ENCODE measurements around the gene PIP5KL1. TPM values are rescaled to one million over a fixed set of nuclear protein-coding genes. Genes with fewer than 3 reads are reported as not detected.
A peak's percentile ranks its signal among the peaks of the same experiment; 100 is the strongest.

PIP5KL1 gene
- polyA plus RNA-seq, 10 donors: 1.3 to 5.7 (median 2.1) TPM

DNA sequence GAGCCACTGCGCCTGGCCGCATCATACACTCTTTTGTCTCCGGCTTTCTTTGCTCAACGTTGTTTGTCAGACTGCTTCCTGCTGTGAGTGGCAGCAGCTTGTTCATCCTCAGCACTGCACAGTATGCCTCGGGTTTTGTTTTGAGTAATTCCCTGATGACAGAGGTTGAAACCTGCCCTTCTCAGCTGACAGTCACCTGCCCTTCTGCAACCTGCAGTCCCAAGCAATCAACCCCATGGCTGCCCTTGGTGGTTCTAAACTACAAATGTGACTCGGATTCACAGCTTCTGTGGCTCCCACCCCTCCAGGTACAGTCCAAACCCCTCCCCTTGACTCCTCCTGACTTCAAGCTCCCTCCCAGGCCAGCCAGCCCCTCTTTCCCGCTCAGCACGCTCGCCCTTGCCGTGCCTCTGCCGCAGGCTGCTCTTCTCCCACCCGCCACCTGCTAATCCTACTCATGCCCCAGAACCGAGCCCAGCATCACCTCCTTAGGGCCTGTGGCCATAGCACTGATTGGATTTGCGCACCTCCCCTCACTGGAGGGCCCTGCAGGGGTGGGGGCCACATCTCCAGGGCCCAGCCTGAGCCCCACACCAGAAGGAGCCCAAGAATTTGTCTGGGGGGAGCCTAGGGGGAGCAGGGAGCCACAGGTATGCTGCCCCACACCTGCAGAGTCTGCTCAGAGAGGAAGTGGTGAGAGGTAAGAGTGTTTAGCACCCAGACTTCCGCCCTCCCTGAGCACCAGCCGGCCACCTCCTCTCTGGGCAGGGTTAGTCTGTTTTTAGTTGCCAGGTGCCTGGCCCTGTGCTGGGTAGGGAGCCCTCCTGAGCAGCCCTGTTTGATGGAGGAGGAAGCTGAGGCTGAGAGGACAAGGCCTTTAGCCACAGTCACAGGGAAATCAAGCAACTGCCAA is 40.1 kb upstream of the PIP5KL1 start:
- no peak for DNase-seq

- peak in 1 of 3 donors; percentile 85 for DNase-seq
Observed at GRCh38 chr9:127968700-127969383, 38.3 kb upstream of the PIP5KL1 start.

GRCh38 chr9:127968042-127968441 is 37.5 kb upstream of the PIP5KL1 start:
- no peak for DNase-seq

DNA sequence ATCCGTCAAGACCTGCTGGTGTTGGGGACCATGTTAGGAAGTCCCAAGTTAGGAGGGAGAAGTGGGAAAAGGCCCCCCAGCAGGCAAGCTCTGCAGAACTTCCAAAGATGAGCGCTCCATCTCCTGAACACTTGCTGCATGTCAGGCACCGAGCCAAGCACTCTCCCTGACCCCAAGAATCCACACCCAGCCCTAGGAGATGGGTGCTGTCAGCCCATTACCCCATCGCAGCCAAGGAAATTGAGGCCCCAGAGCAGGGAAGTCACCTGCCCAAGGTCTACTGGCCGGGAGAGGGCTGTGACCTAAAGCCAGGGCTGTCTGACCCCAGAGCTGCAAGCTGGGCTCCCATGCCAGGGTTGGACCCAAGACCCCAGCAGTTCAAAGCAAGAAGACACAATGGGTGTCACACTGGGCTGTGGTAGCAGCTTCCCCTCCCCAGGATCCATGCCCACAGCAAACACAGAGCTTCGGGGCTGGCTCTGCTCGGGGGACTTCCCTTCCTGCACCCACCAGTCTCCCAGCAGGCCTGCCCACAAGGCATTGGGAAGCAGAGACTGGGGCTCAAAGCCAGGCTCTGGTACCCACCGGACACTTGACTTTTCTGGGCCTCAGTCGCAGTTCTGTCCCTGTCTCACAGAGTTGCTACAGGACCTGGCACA is 36.7 kb upstream of the PIP5KL1 start:
- DNase-seq: no peak

GRCh38 chr9:127966416-127967150 is 36.0 kb upstream of the PIP5KL1 start:
- DNase-seq: no peak

DNA sequence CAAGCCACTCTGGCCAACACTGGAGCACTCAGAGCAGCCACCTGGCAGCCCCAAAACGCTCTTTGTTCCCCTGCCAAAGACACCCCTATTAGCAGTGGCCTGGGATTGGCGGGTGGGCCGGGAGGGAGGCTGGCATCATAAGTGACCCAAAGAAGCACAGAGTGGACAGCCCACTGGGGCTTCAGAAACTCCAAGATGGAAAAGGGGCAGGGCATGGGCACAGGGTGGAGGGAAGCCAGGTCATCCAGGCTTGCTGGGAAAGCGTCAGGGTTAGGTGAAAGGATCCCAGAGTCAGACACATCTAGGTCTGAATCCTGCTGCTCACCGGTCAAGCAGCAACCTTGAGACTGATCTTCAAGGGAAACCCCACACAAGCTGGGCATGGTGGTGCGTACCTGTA is 35.4 kb upstream of the PIP5KL1 start:
- no peak for DNase-seq

DNA sequence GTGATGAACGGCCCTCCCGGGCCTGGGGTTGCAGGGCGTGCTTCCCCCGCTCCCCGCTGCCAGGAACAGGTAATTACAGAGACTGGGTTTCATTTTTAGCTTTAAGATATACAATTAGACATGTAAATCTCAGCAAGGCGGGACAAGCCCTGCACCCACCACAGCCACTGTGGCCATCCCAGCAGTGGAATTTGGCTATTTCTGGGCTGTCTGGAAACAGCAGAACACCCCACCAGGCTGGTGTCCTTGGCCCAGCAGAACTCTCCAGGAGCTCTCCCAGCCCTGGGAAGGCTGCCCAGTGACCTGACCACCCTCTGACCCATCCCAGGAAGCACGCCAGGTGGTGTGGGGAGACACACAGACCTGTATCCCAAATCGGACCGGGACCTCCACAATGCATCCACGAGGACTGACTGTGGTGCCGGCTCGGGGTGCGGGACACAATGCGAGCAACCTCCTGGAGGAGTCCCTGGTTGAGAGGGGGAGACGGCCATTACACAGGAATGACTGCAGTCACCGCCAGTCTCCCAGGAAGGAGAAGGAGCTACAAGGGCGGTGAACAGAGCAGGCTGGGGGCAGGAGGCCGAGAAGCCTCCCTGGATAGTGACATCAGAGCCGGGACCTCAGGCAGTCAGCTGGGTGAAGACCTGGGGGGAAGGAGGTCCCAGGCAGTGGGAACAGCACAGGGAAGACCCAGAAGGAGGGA is 32.9 kb upstream of the PIP5KL1 start:
- no peak for DNase-seq

DNA sequence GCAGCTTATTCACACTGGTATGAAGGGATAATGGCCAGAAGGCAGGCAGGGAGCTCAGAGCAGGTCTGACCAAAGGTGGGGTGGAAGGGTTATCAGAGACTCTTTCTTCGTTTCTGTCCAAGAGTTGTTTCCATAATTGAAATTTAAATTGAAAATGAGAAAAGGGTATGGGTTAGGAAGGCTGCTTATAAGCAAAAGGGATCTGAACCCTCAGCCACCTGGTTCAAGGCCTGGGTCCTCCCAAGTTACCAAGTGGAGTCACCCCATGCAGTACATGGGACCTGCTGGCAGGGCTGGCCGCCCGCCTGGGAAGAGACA is 32.4 kb upstream of the PIP5KL1 start:
- no peak for DNase-seq

DNA sequence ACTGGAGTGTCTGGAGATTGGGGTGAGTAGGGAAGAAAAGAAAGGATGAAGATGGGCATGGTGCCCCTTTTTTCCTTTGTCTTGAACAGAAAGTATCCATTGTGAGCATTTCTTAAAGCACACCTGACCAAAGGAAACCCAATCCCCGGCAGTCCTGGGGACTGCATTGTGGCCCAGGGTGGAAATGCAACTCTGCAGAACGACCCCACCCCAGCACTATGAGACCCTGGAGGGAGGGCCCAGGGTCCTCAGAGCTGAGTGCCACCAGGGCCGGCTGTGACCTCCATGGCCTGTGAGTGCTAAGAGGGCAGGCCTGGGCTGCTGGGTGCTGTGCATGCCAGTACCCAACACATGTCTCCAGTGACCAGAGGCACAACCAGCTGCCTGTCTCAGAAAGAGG is 31.7 kb upstream of the PIP5KL1 start:
- DNase-seq: no peak

- no peak for DNase-seq
Observed at GRCh38 chr9:127961613-127962155, 31.1 kb upstream of the PIP5KL1 start.

- DNase-seq: no peak
Observed at GRCh38 chr9:127961155-127961490, 30.5 kb upstream of the PIP5KL1 start.

DNA sequence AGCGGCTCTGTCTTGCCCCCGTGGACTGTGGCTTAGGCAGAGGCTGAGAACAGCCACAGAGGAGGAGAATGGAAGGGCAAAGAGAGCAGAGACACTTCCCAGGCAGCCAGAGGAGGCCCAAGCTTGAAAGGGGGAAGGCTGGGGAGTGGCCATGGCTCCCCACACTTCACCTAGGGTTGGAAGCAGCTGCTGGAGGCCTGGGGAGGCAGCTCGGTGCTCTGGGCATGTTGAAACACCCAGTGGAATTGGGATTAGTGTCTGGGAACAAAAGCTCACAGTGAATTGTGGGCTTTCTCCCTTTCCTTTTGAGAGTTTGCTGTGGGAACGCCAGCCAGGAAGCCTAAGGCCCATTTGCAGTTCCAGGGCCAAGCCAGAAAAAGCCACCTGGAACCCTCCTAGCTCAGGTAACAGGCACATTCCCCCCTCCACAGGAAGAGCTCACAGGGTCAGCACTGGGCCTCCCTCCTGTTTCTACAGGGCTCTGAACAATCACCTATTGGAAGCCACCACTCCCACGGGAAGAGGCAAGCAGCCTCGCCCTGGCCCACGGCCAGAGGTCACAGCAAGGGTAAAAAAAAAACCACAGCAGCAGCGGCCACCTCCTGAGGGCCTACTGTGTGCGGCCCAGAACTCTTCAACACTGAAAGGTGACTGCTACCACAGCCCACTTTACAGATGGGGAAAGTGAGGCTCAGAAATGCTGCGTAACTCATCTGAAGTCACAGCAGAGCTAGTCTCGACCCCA is 30.0 kb upstream of the PIP5KL1 start:
- DNase-seq: no peak

- DNase-seq: no peak
Observed at GRCh38 chr9:127959841-127960409, 29.3 kb upstream of the PIP5KL1 start.

DNA sequence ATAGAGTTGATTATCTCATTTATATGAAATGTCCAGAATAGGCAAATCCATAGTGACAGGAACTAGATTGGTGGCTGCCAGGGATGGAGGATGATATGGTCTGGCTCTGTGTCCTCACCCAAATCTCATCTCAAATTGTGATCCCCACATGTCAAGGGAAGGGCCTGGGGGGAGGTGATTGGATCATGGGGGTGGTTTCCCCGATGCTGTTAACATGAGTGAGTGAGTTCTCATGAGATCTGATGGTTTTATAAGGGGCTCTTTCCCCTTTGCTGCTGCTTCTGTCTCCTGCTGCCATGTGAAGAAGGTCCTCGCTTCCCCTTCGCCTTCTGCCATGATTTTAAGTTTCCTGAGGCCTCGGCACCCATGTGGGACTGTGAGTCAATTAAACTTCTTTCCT is 28.8 kb upstream of the PIP5KL1 start:
- no peak for DNase-seq

DNA sequence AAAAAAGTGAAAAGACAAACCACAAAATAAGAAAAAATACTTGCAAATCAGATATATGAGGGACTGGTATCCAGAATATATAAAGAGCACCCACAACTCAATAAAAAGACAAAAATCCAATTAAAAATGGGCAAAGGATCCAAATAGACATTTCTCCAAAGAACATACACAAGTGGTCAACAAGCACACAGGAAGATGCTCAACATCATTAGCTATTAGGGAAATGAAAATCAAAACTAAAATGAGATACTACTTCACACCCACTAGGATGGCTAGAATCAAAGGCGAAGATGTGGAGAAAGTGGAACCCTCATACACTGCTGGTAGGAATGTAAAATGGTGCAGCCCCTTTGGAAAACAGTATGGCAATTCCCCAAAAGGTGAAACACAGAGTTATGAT is 28.2 kb upstream of the PIP5KL1 start:
- no peak for DNase-seq

DNA sequence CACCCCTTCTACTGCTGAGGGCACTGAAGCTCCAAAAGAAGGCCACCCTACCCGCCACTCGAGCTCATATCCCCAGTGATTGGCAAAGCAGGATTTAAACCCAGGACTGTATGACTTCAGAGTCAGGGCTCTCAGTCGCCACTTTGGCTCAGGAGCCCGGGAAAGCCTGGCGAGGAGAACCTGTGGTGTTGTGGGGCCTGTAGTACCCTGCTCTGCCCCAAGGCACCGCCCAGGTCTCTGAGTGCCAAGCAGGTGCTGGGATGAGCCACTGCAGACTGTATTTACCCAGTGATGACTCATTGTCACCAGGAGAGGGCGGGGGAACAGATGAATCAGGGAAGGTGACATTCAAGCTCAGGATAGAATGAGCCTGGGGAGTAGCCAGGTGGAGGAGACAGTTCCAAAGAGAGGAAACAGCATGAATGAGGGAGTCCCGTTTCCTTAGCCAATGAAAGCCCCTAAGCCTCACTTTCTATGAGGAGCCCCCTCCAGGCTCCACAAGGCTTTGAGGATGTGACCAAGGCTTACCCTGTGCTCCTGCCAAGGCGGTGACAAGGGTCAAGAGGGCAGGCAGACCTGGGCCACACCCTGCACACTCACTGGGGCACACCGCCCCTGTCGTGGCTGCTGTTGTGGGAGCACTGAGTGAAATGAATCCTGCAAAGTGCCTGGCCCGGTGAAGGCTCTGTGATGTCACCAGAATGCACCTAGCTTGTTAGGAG is 24.9 kb upstream of the PIP5KL1 start:
- no peak for DNase-seq

DNA sequence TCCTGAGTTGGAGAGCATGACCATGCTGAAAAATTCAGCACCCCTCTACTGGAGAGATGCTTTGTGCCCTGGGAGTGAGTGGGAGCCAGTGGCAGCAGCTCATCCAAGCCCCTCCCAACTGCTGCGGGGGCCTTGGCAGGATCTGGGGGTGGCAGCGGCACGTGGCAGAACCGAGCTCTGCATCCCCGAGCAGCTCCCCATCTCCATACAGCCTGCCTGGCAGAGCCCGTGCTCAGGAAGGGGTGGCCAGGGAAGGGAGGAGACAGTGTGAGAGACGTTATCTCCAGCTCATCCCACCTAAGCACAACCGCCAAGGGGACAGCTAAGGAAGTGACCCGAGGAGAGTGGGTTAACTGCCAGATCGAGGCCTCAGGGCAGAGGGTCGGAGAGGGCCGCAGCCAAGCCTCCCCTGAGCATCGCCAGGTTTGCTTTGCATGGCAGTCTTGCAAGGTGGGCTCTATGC is 24.3 kb upstream of the PIP5KL1 start:
- no peak for DNase-seq

- no peak for DNase-seq
Observed at GRCh38 chr9:127953768-127954505, 23.4 kb upstream of the PIP5KL1 start.

DNA sequence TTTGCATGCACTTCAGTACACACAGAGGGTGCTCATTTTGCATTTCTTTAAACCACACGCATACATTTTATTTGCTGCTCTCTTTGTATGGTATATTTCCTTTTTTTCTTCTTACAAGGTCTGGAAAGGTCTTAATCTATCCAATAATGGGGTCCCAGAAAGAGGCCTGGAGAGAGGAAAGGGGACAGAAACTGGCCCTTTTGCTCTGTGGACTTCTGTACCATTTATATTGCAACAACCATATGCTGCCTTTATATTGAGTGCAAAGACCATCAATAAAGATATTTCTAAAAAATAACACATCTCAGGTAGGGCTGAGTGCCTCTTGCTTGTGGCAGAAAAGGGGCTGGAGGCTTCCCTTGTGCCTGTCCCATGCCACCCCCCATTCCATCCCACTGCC is 22.6 kb upstream of the PIP5KL1 start:
- no peak for DNase-seq

All from muscle of back (tissue), 11 donors.